Measurements from ENCODE around the gene DPP6. TPM values are rescaled to one million over a fixed set of nuclear protein-coding genes. Genes with fewer than 3 reads are reported as not detected.
"Not testable (repeated sequence)": the region's sequence is repeated elsewhere in the genome, so short reads cannot be mapped to it uniquely, and the experiment has no call there.

Gene DPP6
- total RNA-seq, 2 donors from 2014 or later: not detected

GRCh38 chr7:154672659-154673415, 620.6 kb downstream of the DPP6 start:
- DNase-seq (no peak), ATAC-seq (replicated peaks in 1 of 2) (no peak)
- Mint-ChIP-seq H3K4me3 (no peak overlapping the region), H3K4me1 (ENCODE audit: low read depth) (no peaks in the 10 kb centered on the region), H3K36me3 (ENCODE audit: insufficient read depth in 2 of 2) (no peaks in the 10 kb centered on the region), H3K27ac (no peak overlapping the region), H3K27me3 (ENCODE audit: low read depth) (no peaks in the 10 kb centered on the region), H3K9me3 (peaks cover 1 to 4% of the 10 kb centered on the region in 2 donors)

DNA sequence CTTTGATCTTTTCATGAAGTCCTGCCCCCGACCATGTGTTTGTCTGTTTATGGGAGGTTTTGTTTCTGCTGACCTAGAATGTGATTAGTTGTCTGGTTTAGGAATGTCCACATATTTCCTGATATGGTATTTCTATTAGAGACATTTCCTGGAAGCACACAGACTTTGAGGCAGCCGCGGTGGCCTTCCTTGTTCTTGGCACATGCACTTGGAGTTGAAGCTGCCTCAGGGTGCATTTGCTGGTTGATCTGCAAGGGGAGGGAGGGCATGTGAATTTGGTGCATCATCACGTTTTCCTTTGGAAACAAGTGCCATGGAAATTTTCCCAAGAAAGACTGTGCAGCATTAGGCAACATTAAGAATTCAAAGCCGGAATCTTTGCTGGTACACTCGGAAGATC, 622.0 kb downstream of the DPP6 start:
- Mint-ChIP-seq H3K27ac (no peak overlapping the region), H3K4me3 (no peak overlapping the region), H3K4me1 (ENCODE audit: low read depth) (no peaks in the 10 kb centered on the region), H3K36me3 (ENCODE audit: insufficient read depth in 2 of 2) (no peaks in the 10 kb centered on the region), H3K27me3 (ENCODE audit: low read depth) (no peaks in the 10 kb centered on the region), H3K9me3 (peaks cover 2% of the 10 kb centered on the region in 2 donors)
- no peak for ATAC-seq (replicated peaks in 1 of 2)
- no peak for DNase-seq

DNA sequence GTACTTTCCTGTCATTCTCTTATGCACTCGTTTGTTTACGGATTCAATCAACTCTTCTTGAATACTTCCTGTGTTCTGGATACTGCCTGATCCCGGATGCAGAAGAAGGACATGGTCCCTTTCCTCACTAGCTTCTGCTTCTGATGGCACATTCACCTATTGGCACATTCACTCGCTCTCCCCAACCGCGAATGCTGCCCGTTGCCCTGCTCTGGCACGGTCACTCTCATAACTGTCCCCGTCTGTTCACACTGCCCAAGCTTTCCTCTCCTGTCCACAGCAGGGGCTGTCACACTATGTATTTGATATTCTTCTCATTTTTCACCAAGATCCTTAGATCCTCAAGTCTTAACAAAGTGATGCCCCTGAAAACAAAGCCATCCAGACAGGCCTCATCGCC, 623.4 kb downstream of the DPP6 start:
- H3K4me1 Mint-ChIP-seq (ENCODE audit: low read depth): no peaks in the 10 kb centered on the region
- H3K27ac Mint-ChIP-seq: no peak overlapping the region
- peaks cover 0 to 2% of the 10 kb centered on the region in 2 donors for H3K9me3 Mint-ChIP-seq
- no peak for DNase-seq
- no peak overlapping the region for H3K4me3 Mint-ChIP-seq
- no peak for ATAC-seq (replicated peaks in 1 of 2)
- H3K27me3 Mint-ChIP-seq (ENCODE audit: low read depth): no peaks in the 10 kb centered on the region
- H3K36me3 Mint-ChIP-seq (ENCODE audit: insufficient read depth in 2 of 2): no peaks in the 10 kb centered on the region

GRCh38 chr7:154676033-154676421, 623.8 kb downstream of the DPP6 start:
- H3K4me1 Mint-ChIP-seq (ENCODE audit: low read depth); H3K27me3 Mint-ChIP-seq (ENCODE audit: low read depth); H3K36me3 Mint-ChIP-seq (ENCODE audit: insufficient read depth in 2 of 2); H3K4me3 Mint-ChIP-seq; H3K9me3 Mint-ChIP-seq; ATAC-seq (replicated peaks in 1 of 2); H3K27ac Mint-ChIP-seq; DNase-seq: not testable (repeated sequence)

DNA sequence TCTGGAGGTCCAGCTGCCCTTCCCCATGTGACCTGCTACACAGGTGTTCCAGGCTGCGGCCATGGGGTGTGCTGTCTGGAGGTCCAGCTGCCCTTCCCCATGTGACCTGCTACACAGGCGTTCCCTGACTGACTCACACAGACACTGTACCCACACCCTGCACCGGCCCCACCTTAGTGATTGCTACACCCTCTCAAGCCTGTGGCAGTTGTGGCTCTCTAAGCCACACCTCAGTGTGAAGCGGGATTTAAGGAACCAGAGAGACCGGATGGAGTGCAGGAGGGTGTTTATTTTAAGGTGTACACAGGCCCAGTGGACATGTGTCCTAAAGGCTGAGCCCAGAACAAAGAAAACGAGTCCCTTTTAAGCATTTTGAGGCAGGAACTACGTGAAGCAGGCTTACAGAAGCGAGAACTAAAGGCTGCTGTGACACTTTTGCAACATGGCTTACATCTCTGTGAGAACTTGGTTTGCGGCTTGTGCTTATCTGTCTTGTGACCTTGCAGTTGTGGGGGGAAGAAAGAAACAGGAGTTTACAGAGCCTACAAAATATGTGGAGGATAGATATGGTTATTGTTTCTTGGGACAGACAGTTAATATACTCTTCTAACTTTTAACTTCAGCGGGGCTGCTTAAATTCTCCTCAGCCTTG, 624.4 kb downstream of the DPP6 start:
- Mint-ChIP-seq H3K27ac (no peak overlapping the region), H3K27me3 (ENCODE audit: low read depth) (no peaks in the 10 kb centered on the region), H3K9me3 (peaks cover 0 to 4% of the 10 kb centered on the region in 2 donors), H3K4me1 (ENCODE audit: low read depth) (no peaks in the 10 kb centered on the region), H3K4me3 (no peak overlapping the region), H3K36me3 (ENCODE audit: insufficient read depth in 2 of 2) (no peaks in the 10 kb centered on the region)
- ATAC-seq (replicated peaks in 1 of 2) (no peak), DNase-seq (no peak)

GRCh38 chr7:154677454-154677853, 625.3 kb downstream of the DPP6 start:
- H3K4me1 Mint-ChIP-seq (ENCODE audit: low read depth): no peaks in the 10 kb centered on the region
- no peak for DNase-seq
- H3K36me3 Mint-ChIP-seq (ENCODE audit: insufficient read depth in 2 of 2): no peaks in the 10 kb centered on the region
- no peak overlapping the region for H3K4me3 Mint-ChIP-seq
- ATAC-seq (replicated peaks in 1 of 2): no peak
- no peak overlapping the region for H3K27ac Mint-ChIP-seq
- peaks cover 0 to 4% of the 10 kb centered on the region in 2 donors for H3K9me3 Mint-ChIP-seq
- no peaks in the 10 kb centered on the region for H3K27me3 Mint-ChIP-seq (ENCODE audit: low read depth)

- not testable (repeated sequence) for H3K27ac Mint-ChIP-seq; H3K27me3 Mint-ChIP-seq (ENCODE audit: low read depth); H3K36me3 Mint-ChIP-seq (ENCODE audit: insufficient read depth in 2 of 2); H3K4me3 Mint-ChIP-seq; DNase-seq; H3K4me1 Mint-ChIP-seq (ENCODE audit: low read depth); ATAC-seq (replicated peaks in 1 of 2); H3K9me3 Mint-ChIP-seq
These were observed 625.9 kb downstream of the DPP6 start for GRCh38 chr7:154678001-154678550.

DNA sequence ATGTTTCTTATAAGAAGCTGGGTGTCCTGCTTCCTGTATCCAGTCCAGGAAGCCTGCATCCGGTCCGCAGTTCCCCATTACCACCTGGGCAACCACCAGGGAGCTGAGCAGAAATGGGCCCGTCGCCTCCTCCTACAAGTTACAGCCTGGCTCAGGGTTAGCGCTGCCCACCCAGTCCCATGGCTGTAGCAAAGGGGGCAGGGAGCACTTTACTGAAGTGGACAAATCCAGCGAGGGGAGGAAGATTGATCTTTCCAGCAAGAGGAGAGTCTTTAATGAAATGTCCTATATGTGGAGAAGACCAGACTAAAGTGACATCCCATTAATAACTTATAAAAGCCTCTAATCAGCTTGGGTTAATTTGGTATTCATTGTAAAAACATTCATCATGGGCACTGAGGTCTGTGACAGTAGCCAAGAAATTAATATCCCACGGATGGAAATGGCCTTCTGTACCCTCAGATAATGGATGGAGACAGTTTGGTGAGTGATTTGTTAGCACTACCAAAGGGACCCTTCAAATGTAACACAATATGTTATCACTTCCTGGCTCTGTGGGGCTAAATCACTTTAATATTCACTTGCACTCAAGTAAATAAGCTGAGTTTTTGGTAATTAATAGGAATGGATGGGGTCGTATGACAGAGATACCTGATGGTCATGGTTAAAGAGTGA, 627.3 kb downstream of the DPP6 start:
- Mint-ChIP-seq H3K27ac (no peak overlapping the region), H3K36me3 (ENCODE audit: insufficient read depth in 2 of 2) (no peaks in the 10 kb centered on the region)

DNA sequence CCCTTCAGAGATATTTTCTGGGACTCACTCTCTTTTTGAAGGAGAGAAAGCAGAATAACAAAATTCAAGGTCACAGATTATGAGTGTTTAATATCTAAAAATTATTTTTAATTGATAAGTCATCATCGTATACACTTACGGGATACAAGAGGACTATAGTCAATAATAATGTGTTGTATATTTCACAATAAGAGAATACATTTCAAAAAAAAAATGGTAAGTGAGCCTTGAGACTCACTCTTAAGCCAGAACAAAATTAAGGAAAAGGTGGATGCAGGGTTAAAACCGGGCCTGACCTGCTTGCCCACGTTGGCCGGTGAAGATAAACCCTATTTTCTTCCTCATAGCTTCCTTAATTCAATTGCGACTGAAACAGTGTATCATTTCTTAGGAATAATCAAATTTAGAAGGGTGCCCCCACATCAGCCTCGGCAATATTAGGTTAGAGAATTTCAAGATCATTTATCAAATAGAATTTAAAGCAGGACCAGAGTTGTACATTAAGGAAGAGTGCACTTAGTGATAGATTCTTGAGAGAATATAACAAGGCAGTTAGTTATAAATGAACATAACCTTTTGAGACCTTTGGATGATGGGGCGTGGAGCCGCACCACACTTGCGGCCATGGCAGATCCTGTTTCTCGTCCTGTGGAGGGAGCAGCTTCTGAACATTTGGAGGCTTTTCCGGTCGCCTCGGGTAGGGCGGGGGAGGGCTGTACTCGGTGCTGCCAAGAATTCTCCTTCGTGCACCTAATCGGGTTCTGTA, 628.9 kb downstream of the DPP6 start:
- no peaks in the 10 kb centered on the region for H3K4me1 Mint-ChIP-seq (ENCODE audit: low read depth)
- ATAC-seq (replicated peaks in 1 of 2) (no peak), DNase-seq (no peak)
- H3K27me3 Mint-ChIP-seq (ENCODE audit: low read depth): no peaks in the 10 kb centered on the region
- no peak overlapping the region for H3K27ac Mint-ChIP-seq
- H3K36me3 Mint-ChIP-seq (ENCODE audit: insufficient read depth in 2 of 2): no peaks in the 10 kb centered on the region
- H3K4me3 Mint-ChIP-seq: no peak overlapping the region
- peaks cover 0 to 6% of the 10 kb centered on the region in 2 donors for H3K9me3 Mint-ChIP-seq

More for the DNA sequence above, 627.3 kb downstream of the DPP6 start:
- ATAC-seq (replicated peaks in 1 of 2): no peak
- Mint-ChIP-seq H3K9me3 (peaks cover 0 to 6% of the 10 kb centered on the region in 2 donors), H3K4me1 (ENCODE audit: low read depth) (no peaks in the 10 kb centered on the region), H3K4me3 (no peak overlapping the region), H3K27me3 (ENCODE audit: low read depth) (no peaks in the 10 kb centered on the region)
- DNase-seq: no peak

- Mint-ChIP-seq H3K36me3 (ENCODE audit: insufficient read depth in 2 of 2) (no peaks in the 10 kb centered on the region), H3K4me1 (ENCODE audit: low read depth) (no peaks in the 10 kb centered on the region)
These were observed 629.8 kb downstream of the DPP6 start for GRCh38 chr7:154682003-154682402.

GRCh38 chr7:154684666-154685563, 632.7 kb downstream of the DPP6 start:
- no peaks in the 10 kb centered on the region for H3K36me3 Mint-ChIP-seq (ENCODE audit: insufficient read depth in 2 of 2)
- H3K4me1 Mint-ChIP-seq (ENCODE audit: low read depth): no peaks in the 10 kb centered on the region
- no peaks in the 10 kb centered on the region for H3K27me3 Mint-ChIP-seq (ENCODE audit: low read depth)
- no peak for ATAC-seq (replicated peaks in 1 of 2)
- no peak overlapping the region for H3K27ac Mint-ChIP-seq
- H3K4me3 Mint-ChIP-seq: no peak overlapping the region
- H3K9me3 Mint-ChIP-seq: peaks cover 0 to 4% of the 10 kb centered on the region in 2 donors
- no peak for DNase-seq

More at GRCh38 chr7:154682003-154682402, 629.8 kb downstream of the DPP6 start:
- Mint-ChIP-seq H3K27ac (no peak overlapping the region), H3K9me3 (peaks cover 0 to 6% of the 10 kb centered on the region in 2 donors), H3K4me3 (no peak overlapping the region), H3K27me3 (ENCODE audit: low read depth) (no peaks in the 10 kb centered on the region)
- DNase-seq (no peak), ATAC-seq (replicated peaks in 1 of 2) (no peak)

DNA sequence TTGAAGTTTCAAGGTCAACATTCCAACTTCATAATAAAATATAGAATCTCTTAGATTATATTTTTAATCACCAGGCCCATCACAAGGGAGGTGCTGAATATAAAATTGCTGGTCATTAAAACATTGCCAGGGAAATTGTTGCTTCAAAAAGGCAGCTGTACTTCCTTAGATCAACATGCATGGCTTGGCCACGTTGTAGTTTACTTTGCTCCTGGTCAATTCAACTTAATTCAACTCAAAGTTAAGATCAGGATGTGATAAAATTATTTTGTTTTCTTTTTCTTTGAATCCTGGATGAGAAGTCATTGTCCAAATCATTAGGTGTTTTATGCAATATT, 633.3 kb downstream of the DPP6 start:
- no peaks in the 10 kb centered on the region for H3K27me3 Mint-ChIP-seq (ENCODE audit: low read depth)
- peaks cover 0 to 4% of the 10 kb centered on the region in 2 donors for H3K9me3 Mint-ChIP-seq
- H3K4me1 Mint-ChIP-seq (ENCODE audit: low read depth): no peaks in the 10 kb centered on the region
- H3K4me3 Mint-ChIP-seq: no peak overlapping the region
- no peak for ATAC-seq (replicated peaks in 1 of 2)
- no peaks in the 10 kb centered on the region for H3K36me3 Mint-ChIP-seq (ENCODE audit: insufficient read depth in 2 of 2)
- DNase-seq: no peak
- H3K27ac Mint-ChIP-seq: no peak overlapping the region
